Ovary (tissue), 3 donors: ENCODE results near the gene MMP25.

ENCODE experiments used
- EP300 ChIP-seq: sonication (generic); formaldehyde crosslinking; IDR thresholded peaks from one replicate; pipeline ENCODE4 v1.6.1; 2017; ENCODE audit warnings: antibody characterized with exemption
- TF ChIP-seq, protein P1 (sequence below), 3 donors: fragments of 450-650 bp in 2 of 3; fragments of 200-600 bp in 1 of 3; IDR thresholded peaks; one replicate each; pipeline versions ENCODE4 v1.5.1 to v1.8.0; 2016 to 2022; ENCODE audit warnings: antibody characterized with exemption in 3 of 3, mild to moderate bottlenecking in 1 of 3
- donor health status: DM: no; HTN: no; CAD: no.

DNA sequence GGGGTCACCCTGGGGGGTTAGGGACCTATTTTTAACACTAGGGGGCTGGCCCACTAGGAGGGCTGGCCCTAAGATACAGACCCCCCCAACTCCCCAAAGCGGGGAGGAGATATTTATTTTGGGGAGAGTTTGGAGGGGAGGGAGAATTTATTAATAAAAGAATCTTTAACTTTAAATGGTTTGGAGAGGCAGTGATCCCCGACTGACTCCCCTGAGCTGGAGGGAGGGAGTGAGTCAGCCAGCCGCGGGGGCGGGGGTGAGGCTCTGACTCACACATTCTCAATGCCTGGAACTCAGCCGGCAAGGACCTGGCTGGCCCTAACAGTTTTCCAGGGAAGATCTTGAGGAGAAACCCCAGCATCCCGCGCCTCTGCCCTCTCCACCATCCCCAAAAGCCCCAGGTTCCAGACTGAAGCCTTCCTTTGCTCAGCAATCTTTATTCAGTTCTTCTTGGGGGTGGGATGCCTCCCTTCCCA, 24.1 kb upstream of the MMP25 start:
- TF ChIP-seq, protein P1, sequence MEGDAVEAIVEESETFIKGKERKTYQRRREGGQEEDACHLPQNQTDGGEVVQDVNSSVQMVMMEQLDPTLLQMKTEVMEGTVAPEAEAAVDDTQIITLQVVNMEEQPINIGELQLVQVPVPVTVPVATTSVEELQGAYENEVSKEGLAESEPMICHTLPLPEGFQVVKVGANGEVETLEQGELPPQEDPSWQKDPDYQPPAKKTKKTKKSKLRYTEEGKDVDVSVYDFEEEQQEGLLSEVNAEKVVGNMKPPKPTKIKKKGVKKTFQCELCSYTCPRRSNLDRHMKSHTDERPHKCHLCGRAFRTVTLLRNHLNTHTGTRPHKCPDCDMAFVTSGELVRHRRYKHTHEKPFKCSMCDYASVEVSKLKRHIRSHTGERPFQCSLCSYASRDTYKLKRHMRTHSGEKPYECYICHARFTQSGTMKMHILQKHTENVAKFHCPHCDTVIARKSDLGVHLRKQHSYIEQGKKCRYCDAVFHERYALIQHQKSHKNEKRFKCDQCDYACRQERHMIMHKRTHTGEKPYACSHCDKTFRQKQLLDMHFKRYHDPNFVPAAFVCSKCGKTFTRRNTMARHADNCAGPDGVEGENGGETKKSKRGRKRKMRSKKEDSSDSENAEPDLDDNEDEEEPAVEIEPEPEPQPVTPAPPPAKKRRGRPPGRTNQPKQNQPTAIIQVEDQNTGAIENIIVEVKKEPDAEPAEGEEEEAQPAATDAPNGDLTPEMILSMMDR (IDR thresholded peaks at IDR 0.05), result no peak
- TF ChIP-seq EP300, result peak; percentile 62
